Testis (tissue), 2 donors: ENCODE data around the gene CCDC107.

Experiments
- POLR2A ChIP-seq: fragments of 450-650 bp; IDR thresholded peaks from one replicate; pipeline ENCODE4 v1.6.1; 2017; ENCODE audit warnings: antibody characterized with exemption, mild to moderate bottlenecking, moderate library complexity
- TF ChIP-seq, protein P1 (sequence below), 3 experiments: fragments of 450-650 bp in 2 of 3; fragments of 200-600 bp in 1 of 3; sonication (generic) in 1 of 3; IDR thresholded peaks; one replicate each; pipeline ENCODE4 v1.5.1; 2016 to 2019; ENCODE audit warnings: antibody characterized with exemption in 3 of 3, mild to moderate bottlenecking in 2 of 3, moderate library complexity in 1 of 3

GRCh38 chr9:35617548-35617947, 40.5 kb upstream of the CCDC107 start:
- TF ChIP-seq, protein P1, sequence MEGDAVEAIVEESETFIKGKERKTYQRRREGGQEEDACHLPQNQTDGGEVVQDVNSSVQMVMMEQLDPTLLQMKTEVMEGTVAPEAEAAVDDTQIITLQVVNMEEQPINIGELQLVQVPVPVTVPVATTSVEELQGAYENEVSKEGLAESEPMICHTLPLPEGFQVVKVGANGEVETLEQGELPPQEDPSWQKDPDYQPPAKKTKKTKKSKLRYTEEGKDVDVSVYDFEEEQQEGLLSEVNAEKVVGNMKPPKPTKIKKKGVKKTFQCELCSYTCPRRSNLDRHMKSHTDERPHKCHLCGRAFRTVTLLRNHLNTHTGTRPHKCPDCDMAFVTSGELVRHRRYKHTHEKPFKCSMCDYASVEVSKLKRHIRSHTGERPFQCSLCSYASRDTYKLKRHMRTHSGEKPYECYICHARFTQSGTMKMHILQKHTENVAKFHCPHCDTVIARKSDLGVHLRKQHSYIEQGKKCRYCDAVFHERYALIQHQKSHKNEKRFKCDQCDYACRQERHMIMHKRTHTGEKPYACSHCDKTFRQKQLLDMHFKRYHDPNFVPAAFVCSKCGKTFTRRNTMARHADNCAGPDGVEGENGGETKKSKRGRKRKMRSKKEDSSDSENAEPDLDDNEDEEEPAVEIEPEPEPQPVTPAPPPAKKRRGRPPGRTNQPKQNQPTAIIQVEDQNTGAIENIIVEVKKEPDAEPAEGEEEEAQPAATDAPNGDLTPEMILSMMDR (IDR thresholded peaks at IDR 0.05) = no peak
- no peak for TF ChIP-seq POLR2A
